OCI-LY1 (cell line): Measurements from ENCODE around the gene INTS15.

Source experiments
- H2AFZ ChIP-seq: fragments of 200-600 bp; sonication (generic), shearing (Covaris generic); 2 replicates; pipeline ENCODE4 v1.6.0; 2014; ENCODE audit warnings: antibody characterized with exemption, mild to moderate bottlenecking, low read length
- H3F3A ChIP-seq: fragments of 200-600 bp; sonication (generic), shearing (Covaris generic); 2 replicates; pipeline ENCODE4 v1.6.0; 2014; ENCODE audit warnings: mild to moderate bottlenecking, antibody characterized with exemption, low read length, moderate library complexity; ENCODE audit not compliant: insufficient read depth
- H3K27ac ChIP-seq: fragments of 200-600 bp; sonication (generic); 2 replicates; pipeline ENCODE4 v1.5.1; 2014; ENCODE audit warnings: low read length, mixed run types, mild to moderate bottlenecking, low read depth; ENCODE audit not compliant: poor library complexity, severe bottlenecking
- H3K27me3 ChIP-seq: fragments of 200-600 bp; sonication (generic); 2 replicates; pipeline ENCODE4 v1.6.0; 2014; ENCODE audit warnings: antibody characterized with exemption, mild to moderate bottlenecking, low read length, moderate library complexity; ENCODE audit not compliant: insufficient read depth
- H3K36me3 ChIP-seq: fragments of 200-600 bp; sonication (generic); 2 replicates; pipeline ENCODE4 v1.6.1; 2014; ENCODE audit warnings: mild to moderate bottlenecking, antibody characterized with exemption, low read length, moderate library complexity, mixed read lengths; ENCODE audit not compliant: insufficient read depth
- H3K4me1 ChIP-seq: fragments of 200-600 bp; sonication (generic); 2 replicates; pipeline ENCODE4 v1.5.1; 2014; ENCODE audit warnings: mild to moderate bottlenecking, low read length, moderate library complexity; ENCODE audit not compliant: insufficient read depth, severe bottlenecking
- H3K4me2 ChIP-seq: fragments of 200-600 bp; sonication (generic), shearing (Covaris generic); 2 replicates; pipeline ENCODE4 v1.6.1; 2014; ENCODE audit warnings: low read length
- H3K4me3 ChIP-seq: fragments of 200-600 bp; sonication (generic); 2 replicates; pipeline ENCODE4 v1.5.1; 2014; ENCODE audit warnings: low read length, low read depth, mild to moderate bottlenecking, mixed read lengths; ENCODE audit not compliant: poor library complexity, severe bottlenecking
- H3K79me2 ChIP-seq: fragments of 200-600 bp; shearing (Covaris generic); 2 replicates; pipeline ENCODE4 v1.6.1; 2016; ENCODE audit warnings: mixed run types, low read length, mixed read lengths; ENCODE audit not compliant: insufficient read depth
- H3K9ac ChIP-seq: fragments of 200-600 bp; sonication (generic), shearing (Covaris generic); 2 replicates; pipeline ENCODE4 v1.6.1; 2014; ENCODE audit warnings: mild to moderate bottlenecking, low read length, mixed read lengths
- H3K9me2 ChIP-seq: fragments of 200-600 bp; sonication (generic), shearing (Covaris generic); 2 replicates; pipeline ENCODE4 v1.6.1; 2014; ENCODE audit warnings: low read depth, mild to moderate bottlenecking, low read length, mixed read lengths
- H3K9me3 ChIP-seq: fragments of 200-600 bp; shearing (Covaris generic); 2 replicates; pipeline ENCODE4 v1.6.1; 2014; ENCODE audit warnings: low read length, mixed read lengths
- H4K20me1 ChIP-seq: fragments of 200-600 bp; sonication (generic), shearing (Covaris generic); 2 replicates; pipeline ENCODE4 v1.6.0; 2016; ENCODE audit warnings: mild to moderate bottlenecking, low read length; ENCODE audit not compliant: insufficient read depth
- CTCF ChIP-seq: fragments of 200-600 bp; sonication (generic), shearing (Covaris generic); IDR thresholded peaks from 2 replicates; pipeline ENCODE4 v1.5.1; 2017; ENCODE audit warnings: mild to moderate bottlenecking, antibody characterized with exemption, low read length, moderate library complexity, mixed read lengths
- EZH2 ChIP-seq: fragments of 200-600 bp; sonication (generic), shearing (Covaris generic); IDR thresholded peaks from 2 replicates; pipeline ENCODE4 v1.8.0; 2017; ENCODE audit warnings: borderline replicate concordance, mixed run types, mild to moderate bottlenecking, antibody characterized with exemption, low read length, moderate library complexity, mixed read lengths

INTS15 gene

GRCh38 chr7:6649241-6649961, 59.6 kb downstream of the INTS15 start:
- H3K27me3 ChIP-seq = no peaks in the 10 kb centered on the region
- no peak overlapping the region for H3K9ac ChIP-seq
- no peaks in the 10 kb centered on the region for H4K20me1 ChIP-seq
- H3K27ac ChIP-seq = no peak overlapping the region
- peaks cover 85% of the 10 kb centered on the region for H3K36me3 ChIP-seq
- H2AFZ ChIP-seq = no peak overlapping the region
- no peaks in the 10 kb centered on the region for H3F3A ChIP-seq
- no peaks in the 10 kb centered on the region for H3K9me2 ChIP-seq
- no peaks in the 10 kb centered on the region for H3K4me1 ChIP-seq
- no peaks in the 10 kb centered on the region for H3K79me2 ChIP-seq
- H3K4me3 ChIP-seq = no peak overlapping the region
- TF ChIP-seq EZH2 (no peak), CTCF (no peak)
- H3K9me3 ChIP-seq = 0 out of 2 replicates have a peak, but pooled peaks cover 4% of the 10 kb centered on the region
- no peak overlapping the region for H3K4me2 ChIP-seq

GRCh38 chr7:6650086-6650485, 60.3 kb downstream of the INTS15 start:
- Histone ChIP-seq H3K36me3 (peaks cover 85% of the 10 kb centered on the region), H3K4me1 (no peaks in the 10 kb centered on the region), H3K9me3 (0 out of 2 replicates have a peak, but pooled peaks cover 4% of the 10 kb centered on the region), H3K4me2 (no peak overlapping the region), H3K79me2 (no peaks in the 10 kb centered on the region), H3K9me2 (no peaks in the 10 kb centered on the region), H3K4me3 (no peak overlapping the region), H4K20me1 (no peaks in the 10 kb centered on the region), H3K9ac (no peak overlapping the region), H3K27me3 (no peaks in the 10 kb centered on the region), H3F3A (no peaks in the 10 kb centered on the region), H3K27ac (no peak overlapping the region), H2AFZ (no peak overlapping the region)
- no peak for TF ChIP-seq EZH2
- TF ChIP-seq CTCF = no peak

- no peaks in the 10 kb centered on the region for H4K20me1 ChIP-seq
- H3K4me3 ChIP-seq = no peak overlapping the region
- H3F3A ChIP-seq = no peaks in the 10 kb centered on the region
- no peaks in the 10 kb centered on the region for H3K9me2 ChIP-seq
- no peaks in the 10 kb centered on the region for H3K4me1 ChIP-seq
- 0 out of 2 replicates have a peak, but pooled peaks cover 4% of the 10 kb centered on the region for H3K9me3 ChIP-seq
- no peak for TF ChIP-seq CTCF
- no peak for TF ChIP-seq EZH2
- no peak overlapping the region for H3K9ac ChIP-seq
- H3K36me3 ChIP-seq = peaks cover 88% of the 10 kb centered on the region
- no peaks in the 10 kb centered on the region for H3K27me3 ChIP-seq
- no peaks in the 10 kb centered on the region for H3K79me2 ChIP-seq
- H2AFZ ChIP-seq = no peak overlapping the region
- H3K27ac ChIP-seq = no peak overlapping the region
- no peak overlapping the region for H3K4me2 ChIP-seq
Measured at GRCh38 chr7:6650521-6651011, 60.7 kb downstream of the INTS15 start.
